ENCODE data around the gene VKORC1.
"Not testable (repeated sequence)": the region's sequence is repeated elsewhere in the genome, so short reads cannot be mapped to it uniquely, and the experiment has no call there.

The VKORC1 gene

DNA sequence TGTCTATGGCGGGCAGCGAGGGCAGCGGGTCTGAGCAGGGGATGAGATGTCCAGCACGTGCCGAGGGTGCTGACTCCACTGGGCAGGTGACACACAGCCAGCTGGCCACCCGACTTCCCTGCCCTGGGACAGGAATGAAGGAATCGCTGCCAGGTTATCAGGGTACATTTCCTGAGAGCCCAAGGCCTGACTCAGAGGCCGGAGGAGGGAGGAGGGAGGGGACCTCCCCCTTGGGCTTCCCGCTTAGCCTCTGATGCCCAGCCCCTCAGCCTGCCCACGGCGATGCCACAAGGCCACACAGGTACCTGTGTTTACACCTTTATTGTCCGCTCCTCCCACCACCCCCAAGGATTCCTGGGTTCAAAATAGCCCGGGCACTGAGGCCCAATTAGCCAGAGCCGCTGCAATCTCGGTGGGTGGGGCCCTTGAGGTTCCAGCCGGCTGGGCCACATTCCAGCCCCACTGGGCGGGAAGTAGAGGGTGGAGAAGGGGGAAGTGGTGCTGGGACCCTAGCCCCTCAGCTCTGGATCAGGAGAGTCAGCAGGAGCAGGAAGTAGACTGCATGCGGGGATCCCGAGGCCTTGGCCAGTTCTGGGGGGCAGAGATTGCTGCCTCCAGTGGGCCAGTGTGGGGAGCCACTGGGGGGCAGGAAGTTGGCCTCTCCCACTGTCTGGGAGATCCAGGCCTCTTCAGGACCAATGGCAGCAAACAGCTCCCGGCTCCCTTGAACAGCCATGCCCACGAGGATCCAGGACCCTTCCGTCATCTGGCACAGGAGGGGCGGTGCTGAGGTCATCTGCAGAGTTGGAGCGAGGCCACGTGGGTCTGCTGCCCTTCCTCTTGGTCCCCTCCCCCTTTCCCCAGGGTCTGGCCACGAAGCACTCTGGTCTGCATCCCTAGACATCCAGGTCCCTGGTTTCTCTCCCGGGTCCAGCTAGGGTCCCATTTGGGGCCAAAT is 44.3 kb upstream of the VKORC1 start:
- Histone ChIP-seq H3K4me3 (ENCODE audit: low read depth, low read length) (no peak overlapping the region), H3K27me3 (replicated peaks) (no peaks in the 10 kb centered on the region), H3K27ac (no peak overlapping the region), H3K36me3 (replicated peaks) (no peaks in the 10 kb centered on the region)
- peak; percentile 43 for DNase-seq
- in situ Hi-C loops (cut with HindIII; ENCODE audit: low pct_ligation_motif_present, low sequenced_read_pairs), result no loop called here
- TF ChIP-seq, protein P1, sequence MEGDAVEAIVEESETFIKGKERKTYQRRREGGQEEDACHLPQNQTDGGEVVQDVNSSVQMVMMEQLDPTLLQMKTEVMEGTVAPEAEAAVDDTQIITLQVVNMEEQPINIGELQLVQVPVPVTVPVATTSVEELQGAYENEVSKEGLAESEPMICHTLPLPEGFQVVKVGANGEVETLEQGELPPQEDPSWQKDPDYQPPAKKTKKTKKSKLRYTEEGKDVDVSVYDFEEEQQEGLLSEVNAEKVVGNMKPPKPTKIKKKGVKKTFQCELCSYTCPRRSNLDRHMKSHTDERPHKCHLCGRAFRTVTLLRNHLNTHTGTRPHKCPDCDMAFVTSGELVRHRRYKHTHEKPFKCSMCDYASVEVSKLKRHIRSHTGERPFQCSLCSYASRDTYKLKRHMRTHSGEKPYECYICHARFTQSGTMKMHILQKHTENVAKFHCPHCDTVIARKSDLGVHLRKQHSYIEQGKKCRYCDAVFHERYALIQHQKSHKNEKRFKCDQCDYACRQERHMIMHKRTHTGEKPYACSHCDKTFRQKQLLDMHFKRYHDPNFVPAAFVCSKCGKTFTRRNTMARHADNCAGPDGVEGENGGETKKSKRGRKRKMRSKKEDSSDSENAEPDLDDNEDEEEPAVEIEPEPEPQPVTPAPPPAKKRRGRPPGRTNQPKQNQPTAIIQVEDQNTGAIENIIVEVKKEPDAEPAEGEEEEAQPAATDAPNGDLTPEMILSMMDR (IDR thresholded peaks at IDR 0.05; ENCODE audit: low read depth, low read length, missing control alignments), result no peak

DNA sequence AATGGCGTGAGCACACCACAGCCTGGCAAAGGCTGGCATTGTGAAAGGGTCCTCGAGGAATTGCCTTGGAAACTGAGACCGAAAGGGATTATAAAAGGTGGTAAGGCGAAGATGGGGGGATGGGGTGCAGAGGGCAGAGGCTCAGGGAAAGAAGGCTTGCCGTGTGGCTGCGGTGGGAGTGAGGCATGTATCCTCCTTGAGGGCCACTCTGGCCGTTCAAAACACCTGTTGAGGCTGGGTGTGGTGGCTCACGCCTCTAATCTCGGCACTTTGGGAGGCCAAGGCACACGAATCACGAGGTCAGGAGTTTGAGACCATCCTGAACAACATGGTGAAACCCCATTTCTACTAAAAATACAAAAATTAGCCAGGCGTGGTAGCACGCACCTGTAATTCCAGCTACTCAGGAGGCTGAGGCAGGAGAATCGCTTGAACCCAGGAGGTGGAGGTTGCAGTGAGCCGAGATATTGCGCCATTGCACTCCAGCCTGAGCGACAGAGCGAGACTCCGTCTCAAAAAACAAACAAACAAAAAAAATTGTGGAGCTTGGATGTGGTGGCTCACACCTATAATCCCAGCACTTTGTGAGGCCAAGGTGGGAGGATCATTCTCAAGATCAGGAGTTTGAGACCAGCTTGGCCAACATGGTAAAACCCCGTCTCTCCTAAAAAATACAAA is 42.4 kb upstream of the VKORC1 start:
- in situ Hi-C loops (cut with HindIII; ENCODE audit: low pct_ligation_motif_present, low sequenced_read_pairs); H3K36me3 ChIP-seq (replicated peaks); H3K27ac ChIP-seq; DNase-seq; H3K4me3 ChIP-seq (ENCODE audit: low read depth, low read length); H3K27me3 ChIP-seq (replicated peaks): not testable (repeated sequence)

DNA sequence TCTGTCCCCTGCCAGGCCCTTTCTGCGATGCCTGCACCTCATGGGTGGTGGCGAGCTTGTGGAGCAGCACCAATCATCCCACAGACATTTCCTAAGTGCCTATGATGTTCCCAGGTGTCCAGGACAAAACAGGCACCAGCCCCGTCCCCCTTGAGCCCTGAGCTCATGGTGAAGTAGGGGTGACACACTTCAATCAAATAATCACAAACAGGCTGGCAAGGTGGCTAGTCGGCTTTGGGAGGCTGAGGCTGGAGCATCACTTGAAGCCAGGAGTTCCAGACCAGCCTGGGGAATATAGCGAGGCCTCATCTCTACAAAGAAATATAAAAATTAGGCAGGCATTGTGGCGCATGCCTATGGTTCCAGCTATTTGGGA is 41.7 kb upstream of the VKORC1 start:
- in situ Hi-C loops (cut with HindIII; ENCODE audit: low pct_ligation_motif_present, low sequenced_read_pairs), result no loop called here
- no peak overlapping the region for H3K27ac ChIP-seq
- H3K4me3 ChIP-seq (ENCODE audit: low read depth, low read length), result no peak overlapping the region
- no peak for DNase-seq
- TF ChIP-seq, protein P1 (IDR thresholded peaks at IDR 0.05; ENCODE audit: low read depth, low read length, missing control alignments), result no peak
- no peaks in the 10 kb centered on the region for H3K36me3 ChIP-seq (replicated peaks)
- no peaks in the 10 kb centered on the region for H3K27me3 ChIP-seq (replicated peaks)

DNA sequence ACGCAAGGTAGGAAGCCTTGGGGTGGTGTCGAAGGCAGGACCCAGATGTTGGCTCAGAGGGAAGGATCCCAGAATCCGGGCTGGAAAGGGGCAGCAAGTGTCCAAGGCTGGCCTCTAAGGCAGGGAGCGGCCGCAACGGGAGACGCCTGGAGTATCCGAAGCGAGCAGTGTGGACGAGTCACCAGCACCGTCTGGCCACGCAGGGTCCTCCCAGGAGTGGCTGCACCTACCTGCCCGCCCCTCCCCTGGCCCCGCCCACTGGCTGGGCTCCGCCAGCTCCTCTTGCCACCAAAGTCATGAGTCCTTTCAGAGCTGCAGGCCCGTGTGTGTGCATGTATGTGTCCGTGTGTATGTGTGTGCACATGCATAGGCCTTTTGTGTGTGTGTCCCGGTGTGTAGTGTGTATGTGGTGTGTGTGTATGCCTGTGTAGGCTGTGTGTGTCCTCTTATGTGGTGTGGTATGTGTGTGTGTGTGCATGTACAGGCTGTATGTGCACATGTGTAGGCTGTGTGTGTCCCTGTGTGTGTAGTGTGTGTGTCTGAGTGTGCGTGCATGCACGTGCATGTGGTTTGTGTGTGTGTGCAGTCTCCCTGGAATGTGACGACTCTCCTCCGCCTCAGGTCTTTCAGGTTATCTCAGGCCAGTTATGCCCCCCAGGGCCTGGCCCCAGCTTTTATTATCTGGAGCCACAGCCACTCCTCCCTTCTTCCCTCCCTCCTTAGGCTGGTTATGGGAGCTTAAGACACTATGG is 41.1 kb upstream of the VKORC1 start, which contains the start of gene PRSS8:
PRSS8 (minus strand) TSS at position 193 of the 752 bp plus-strand sequence. CDS start 229 bp downstream, outside the sequence.
- Histone ChIP-seq H3K4me3 (ENCODE audit: low read depth, low read length) (no peak within 1 kb of the TSS), H3K27ac (no peak within 1 kb of the TSS), H3K27me3 (replicated peaks) (no peaks in the 10 kb centered on the region), H3K36me3 (replicated peaks) (no peaks in the 10 kb centered on the region)
- in situ Hi-C loops (cut with HindIII; ENCODE audit: low pct_ligation_motif_present, low sequenced_read_pairs), result no loop called here
- TF ChIP-seq, protein P1 (IDR thresholded peaks at IDR 0.05; ENCODE audit: low read depth, low read length, missing control alignments), result no peak
- no peak for DNase-seq

DNA sequence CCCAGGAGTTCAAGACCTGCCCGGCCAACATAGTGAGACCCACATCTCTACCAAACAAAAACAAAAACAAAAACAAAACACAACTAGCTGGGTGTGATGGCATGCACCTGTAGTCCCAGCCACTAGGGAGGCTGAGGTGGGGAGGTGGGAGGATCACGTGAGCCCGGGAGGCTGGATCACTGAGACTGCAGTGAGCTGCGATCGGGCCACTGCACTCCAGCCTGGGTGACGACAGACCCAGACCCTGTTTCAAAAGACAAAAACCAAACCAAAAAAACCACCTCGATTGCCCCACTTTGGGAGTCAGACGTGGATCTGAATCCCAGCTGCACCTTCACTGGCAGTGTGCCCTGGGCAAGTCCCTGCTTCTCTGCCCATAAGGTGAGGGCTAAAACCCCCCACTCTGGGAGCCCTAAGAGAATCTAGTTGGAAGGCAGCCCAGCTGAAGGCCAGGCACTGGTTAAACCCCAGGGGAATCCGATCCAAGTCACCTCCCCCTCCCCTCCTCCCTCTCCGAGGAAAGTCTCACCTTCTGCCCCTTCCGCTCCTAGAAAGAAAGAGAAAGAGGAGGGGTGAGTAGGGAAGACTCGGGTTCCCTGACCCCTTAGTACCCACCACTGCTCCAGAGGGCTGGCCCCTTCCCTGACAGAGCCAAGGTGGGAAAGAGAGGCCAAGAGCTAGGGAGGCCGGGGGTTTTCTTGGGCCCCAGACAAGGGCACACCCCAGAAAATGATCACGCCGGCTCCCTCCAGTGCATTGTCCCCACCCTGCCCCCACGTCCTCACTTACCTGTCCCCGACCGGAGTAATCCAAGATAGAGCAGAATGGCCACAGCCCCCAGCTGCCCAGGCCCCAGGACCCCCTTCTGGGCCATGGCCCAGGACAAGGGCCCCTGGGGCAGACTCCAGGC is 40.3 kb upstream of the VKORC1 start:
- H3K36me3 ChIP-seq (replicated peaks), result no peaks in the 10 kb centered on the region
- no peak overlapping the region for H3K27ac ChIP-seq
- in situ Hi-C loops (cut with HindIII; ENCODE audit: low pct_ligation_motif_present, low sequenced_read_pairs), result no loop called here
- no peak overlapping the region for H3K4me3 ChIP-seq (ENCODE audit: low read depth, low read length)
- H3K27me3 ChIP-seq (replicated peaks), result no peaks in the 10 kb centered on the region
- TF ChIP-seq, protein P1 (IDR thresholded peaks at IDR 0.05; ENCODE audit: low read depth, low read length, missing control alignments), result no peak
- DNase-seq, result no peak
